PC-3 (cell line): Measurements from ENCODE around the gene OR4X1. TPM values are rescaled to one million over a fixed set of nuclear protein-coding genes. Genes with fewer than 3 reads are reported as not detected.

Experiments
- ATAC-seq: fragments of 200-7000 bp; cut with Tn5 transposase; 2 replicates; pipeline ENCODE4 v1.9.1; 2020; ENCODE audit warnings: mild to moderate bottlenecking, moderate library complexity
- BruUV-seq: library from RNA; stranded (reverse); fragments of 400-500 nt; replicated peaks from 2 replicates; lab custom pipeline; 2021; lab: Mats Ljungman, UMichigan
- CTCF ChIA-PET: fragments of 300-600 bp; sonication (Branson Sonifier 250); formaldehyde crosslinking; loops from one replicate; lab custom pipeline; 2022; ENCODE audit warnings: antibody characterized with exemption; lab: Charles Lee
- POLR2A ChIA-PET: fragments of 300-600 bp; sonication (Branson Sonifier 250); formaldehyde crosslinking; loops from one replicate; lab custom pipeline; 2022; ENCODE audit warnings: antibody characterized with exemption; ENCODE audit not compliant: unreplicated experiment; lab: Charles Lee
- DNase-seq: peaks from one replicate; pipeline ENCODE4 v3.0.0-alpha.2; 2015
- H2AFZ ChIP-seq: fragments of 300-600 bp; sonication (generic); 2 replicates; pipeline ENCODE4 v1.6.0; 2016; ENCODE audit warnings: antibody characterized with exemption, low read length
- H3F3A ChIP-seq: fragments of 300-600 bp; sonication (generic); one replicate; pipeline ENCODE4 v1.6.0; 2017; ENCODE audit warnings: antibody characterized with exemption, low read length, control low read depth, mild to moderate bottlenecking; ENCODE audit not compliant: unreplicated experiment
- H3K27ac ChIP-seq: fragments of 300-600 bp; sonication (generic); 2 replicates; pipeline ENCODE4 v1.5.1; 2016; ENCODE audit warnings: mild to moderate bottlenecking, low read length
- H3K27me3 ChIP-seq: fragments of 300-600 bp; sonication (generic); 2 replicates; pipeline ENCODE4 v1.6.1; 2016; ENCODE audit warnings: low read length, mixed read lengths
- H3K36me3 ChIP-seq: fragments of 300-600 bp; sonication (generic); 2 replicates; pipeline ENCODE4 v1.6.1; 2016; ENCODE audit warnings: low read depth, mixed run types, low read length, mixed read lengths
- H3K4me1 ChIP-seq: fragments of 300-600 bp; sonication (generic); 2 replicates; pipeline ENCODE4 v1.5.1; 2016; ENCODE audit warnings: low read length; ENCODE audit not compliant: insufficient read depth
- H3K4me2 ChIP-seq: fragments of 300-600 bp; sonication (generic); 2 replicates; pipeline ENCODE4 v1.6.0; 2016; ENCODE audit warnings: low read length
- H3K4me3 ChIP-seq: fragments of 300-600 bp; sonication (generic); 2 replicates; pipeline ENCODE4 v1.5.1; 2016; ENCODE audit warnings: mild to moderate bottlenecking, low read length, mixed read lengths
- H3K79me2 ChIP-seq: fragments of 300-600 bp; sonication (generic); 2 replicates; pipeline ENCODE4 v1.6.1; 2017; ENCODE audit warnings: low read length, mixed read lengths
- H3K9ac ChIP-seq: fragments of 300-600 bp; sonication (generic); 2 replicates; pipeline ENCODE4 v1.6.0; 2016; ENCODE audit warnings: mild to moderate bottlenecking, low read length
- H3K9me2 ChIP-seq: fragments of 300-600 bp; sonication (generic); replicated peaks from 2 replicates; pipeline ENCODE4 v1.6.1; 2016; ENCODE audit warnings: mixed run types, low read length, mixed read lengths
- H3K9me3 ChIP-seq: fragments of 300-600 bp; sonication (generic); 2 replicates; pipeline ENCODE4 v1.6.1; 2016; ENCODE audit warnings: low read length, mixed read lengths
- H4K20me1 ChIP-seq: fragments of 300-600 bp; sonication (generic); 2 replicates; pipeline ENCODE4 v1.6.1; 2016; ENCODE audit warnings: low read length, mixed read lengths
- CTCF ChIP-seq: fragments of 300-600 bp; sonication (generic); conservative IDR thresholded peaks from 2 replicates; pipeline ENCODE4 v1.5.1; 2017; ENCODE audit warnings: antibody characterized with exemption, low read depth, mild to moderate bottlenecking, low read length
- EZH2 ChIP-seq: fragments of 300-600 bp; sonication (generic); IDR thresholded peaks from one replicate; pipeline ENCODE4 v1.6.1; 2017; ENCODE audit warnings: antibody characterized with exemption, mild to moderate bottlenecking, low read length; ENCODE audit not compliant: unreplicated experiment
- EZH2phosphoT487 ChIP-seq: fragments of 300-600 bp; sonication (generic); IDR thresholded peaks from 2 replicates; pipeline ENCODE4 v1.6.1; 2018; ENCODE audit warnings: mild to moderate bottlenecking, antibody characterized with exemption, low read length, borderline replicate concordance
- intact Hi-C: fragments of 100-400 bp; cut with micrococcal nuclease; formaldehyde crosslinking; loops from 2 replicates; pipeline ENCODE4 v1.9.0; 2023
- total RNA-seq: library from RNA; depleted of rRNA; stranded (reverse); fragments of >200 nt; gene quantifications from 2 replicates; pipeline ENCODE4 v1.2.3, GENCODE V29; 2014

Gene OR4X1
- total RNA-seq, 1 experiment from 2014 or later = not detected

- Histone ChIP-seq H3K79me2 (no peaks in the 10 kb centered on the region), H3K9ac (no peak overlapping the region), H2AFZ (no peak overlapping the region), H3K36me3 (no peaks in the 10 kb centered on the region), H3K4me2 (no peak overlapping the region), H3K27ac (no peak overlapping the region), H3K9me2 (no peaks in the 10 kb centered on the region), H3K4me1 (no peaks in the 10 kb centered on the region), H4K20me1 (no peaks in the 10 kb centered on the region), H3F3A (no peaks in the 10 kb centered on the region), H3K4me3 (no peak overlapping the region), H3K27me3 (no peaks in the 10 kb centered on the region), H3K9me3 (no peaks in the 10 kb centered on the region)
- no peak for TF ChIP-seq EZH2
- TF ChIP-seq EZH2phosphoT487 = no peak
- no peak for TF ChIP-seq CTCF
- ChIA-PET CTCF (no interaction called here), POLR2A (no interaction called here)
- intact Hi-C loops = no loop called here
- no peak for DNase-seq
- ATAC-seq = no peak
- no TSS peak for BruUV-seq
Observed at GRCh38 chr11:48248902-48249301, 14.8 kb upstream of the OR4X1 start.

- ChIA-PET CTCF (no interaction called here), POLR2A (no interaction called here)
- H3K4me3 ChIP-seq = no peak overlapping the region
- H2AFZ ChIP-seq = no peak overlapping the region
- H3K36me3 ChIP-seq = no peaks in the 10 kb centered on the region
- no peaks in the 10 kb centered on the region for H3F3A ChIP-seq
- no peak overlapping the region for H3K27ac ChIP-seq
- TF ChIP-seq EZH2 (no peak), EZH2phosphoT487 (no peak), CTCF (no peak)
- no peaks in the 10 kb centered on the region for H3K4me1 ChIP-seq
- H3K4me2 ChIP-seq = no peak overlapping the region
- H3K79me2 ChIP-seq = no peaks in the 10 kb centered on the region
- H4K20me1 ChIP-seq = no peaks in the 10 kb centered on the region
- H3K9ac ChIP-seq = no peak overlapping the region
- intact Hi-C loops = no loop called here
- H3K9me3 ChIP-seq = no peaks in the 10 kb centered on the region
- ATAC-seq = no peak
- 0 out of 2 replicates have a peak, but pooled peaks cover under 1% of the 10 kb centered on the region for H3K27me3 ChIP-seq
- BruUV-seq = no TSS peak
- H3K9me2 ChIP-seq = no peaks in the 10 kb centered on the region
- DNase-seq = no peak
Observed at GRCh38 chr11:48261600-48261999, 2.1 kb upstream of the OR4X1 start.

GRCh38 chr11:48270621-48271020, 7.0 kb downstream of the OR4X1 start:
- H3K9ac ChIP-seq = no peak overlapping the region
- ATAC-seq = no peak
- H3K9me2 ChIP-seq = no peaks in the 10 kb centered on the region
- CTCF ChIA-PET = no interaction called here
- H3K27me3 ChIP-seq = no peaks in the 10 kb centered on the region
- no peaks in the 10 kb centered on the region for H3K9me3 ChIP-seq
- H3K4me3 ChIP-seq = no peak overlapping the region
- H3K4me2 ChIP-seq = no peak overlapping the region
- no peaks in the 10 kb centered on the region for H4K20me1 ChIP-seq
- intact Hi-C loops = no loop called here
- H3F3A ChIP-seq = no peaks in the 10 kb centered on the region
- DNase-seq = no peak
- no peak overlapping the region for H2AFZ ChIP-seq
- BruUV-seq = no TSS peak
- no peaks in the 10 kb centered on the region for H3K36me3 ChIP-seq
- no peak overlapping the region for H3K27ac ChIP-seq
- H3K4me1 ChIP-seq = no peaks in the 10 kb centered on the region
- TF ChIP-seq EZH2 (no peak), EZH2phosphoT487 (no peak), CTCF (no peak)
- H3K79me2 ChIP-seq = no peaks in the 10 kb centered on the region
- POLR2A ChIA-PET = no interaction called here
